Natural killer cell (primary cell): Measurements from ENCODE around the gene VPS18. TPM values are rescaled to one million over a fixed set of nuclear protein-coding genes. Genes with fewer than 3 reads are reported as not detected.

ENCODE experiments used
- ATAC-seq, 3 donors: fragments of 150-1000 bp in 2 of 3; fragments of 200-7000 bp in 1 of 3; cut with Tn5 transposase; 1 replicate in 1 of 3; 2 replicates in 2 of 3; pipeline ENCODE4 v1.10.0; 2021; ENCODE audit warnings: mild to moderate bottlenecking in 2 of 3, moderate library complexity in 2 of 3
- DNase-seq, 2 donors: peaks; one replicate each; pipeline versions ENCODE4 v3.0.0 to v3.0.0-alpha.2; 2013 to 2021; ENCODE audit warnings: mixed read lengths in 1 of 2
- H3K27ac ChIP-seq: one replicate; pipeline ENCODE4 v1.5.1; 2013; ENCODE audit warnings: mild to moderate bottlenecking, low read length
- H3K27me3 ChIP-seq: one replicate; pipeline ENCODE4 v1.6.1; 2013; ENCODE audit warnings: low read length; ENCODE audit not compliant: control insufficient read depth, insufficient read depth
- H3K36me3 ChIP-seq: one replicate; pipeline ENCODE4 v1.6.1; 2013; ENCODE audit warnings: low read length; ENCODE audit not compliant: control insufficient read depth, insufficient read depth
- H3K4me1 ChIP-seq: one replicate; pipeline ENCODE4 v1.6.1; 2013; ENCODE audit warnings: low read length; ENCODE audit not compliant: control insufficient read depth, insufficient read depth
- H3K4me3 ChIP-seq: one replicate; pipeline ENCODE4 v1.5.1; 2013; ENCODE audit warnings: low read length
- H3K9me3 ChIP-seq: one replicate; pipeline ENCODE4 v1.6.1; 2013; ENCODE audit warnings: low read length; ENCODE audit not compliant: control insufficient read depth, insufficient read depth
- H3K27ac Mint-ChIP-seq, 2 donors: one replicate each; pipeline ENCODE4 v1.8.0; 2022; ENCODE audit warnings: mild to moderate bottlenecking in 2 of 2, mixed read lengths in 2 of 2, moderate library complexity in 1 of 2
- H3K27me3 Mint-ChIP-seq, 2 donors: one replicate each; pipeline ENCODE4 v1.8.0; 2022; ENCODE audit warnings: low read depth in 2 of 2, mixed read lengths in 2 of 2
- H3K36me3 Mint-ChIP-seq: one replicate; pipeline ENCODE4 v1.8.0; 2022; ENCODE audit warnings: mixed read lengths
- H3K4me1 Mint-ChIP-seq, 2 donors: one replicate each; pipeline ENCODE4 v1.8.0; 2022; ENCODE audit warnings: mixed read lengths in 2 of 2
- H3K4me3 Mint-ChIP-seq: one replicate; pipeline ENCODE4 v1.8.0; 2022; ENCODE audit warnings: mild to moderate bottlenecking, moderate library complexity, mixed read lengths
- H3K9me3 Mint-ChIP-seq, 2 donors: one replicate each; pipeline ENCODE4 v1.8.0; 2022; ENCODE audit warnings: mixed read lengths in 2 of 2
- CTCF ChIP-seq: fragments of 200-600 bp; IDR thresholded peaks from one replicate; pipeline ENCODE4 v1.8.0; 2022; ENCODE audit warnings: antibody characterized with exemption
- WGBS: methylation state at CpG from one replicate; pipeline ENCODE4 v1.1.7; 2013; ENCODE audit warnings: missing lambda C conversion rate; ENCODE audit not compliant: insufficient coverage; 5-methylcytosine and 5-hydroxymethylcytosine counted together
- intact Hi-C: fragments of 100-400 bp; cut with micrococcal nuclease; formaldehyde crosslinking; loops from one replicate; pipeline ENCODE4 v1.14.2; 2022
- total RNA-seq, 4 donors: library from RNA; stranded (reverse); fragments of 120-200 nt in 1 of 4; gene quantifications; one replicate each; pipeline versions ENCODE4 v1.2.3 to v1.2.4, GENCODE V29; 2013 to 2022

The VPS18 gene
- total RNA-seq, 3 donors from 2014 or later (not counting 1 experiment from before 2014, with no cell fraction given): 30.8 to 35.6 (median 34.1) TPM

GRCh38 chr15:40904552-40905201, 10.4 kb downstream of the VPS18 start:
- no peak for DNase-seq
- Mint-ChIP-seq H3K4me3 (no peak overlapping the region), H3K27me3 (no peaks in the 10 kb centered on the region), H3K36me3 (no peaks in the 10 kb centered on the region), H3K4me1 (peaks cover 24 to 57% of the 10 kb centered on the region in 2 donors), H3K27ac (peak overlapping the region; percentile 27 to 67), H3K9me3 (no peaks in the 10 kb centered on the region)
- H3K4me1 ChIP-seq: peaks cover 42% of the 10 kb centered on the region
- H3K27me3 ChIP-seq: no peaks in the 10 kb centered on the region
- intact Hi-C loops: loop anchor here (1.0 kb wide), 1 partner anchor 118 kb away; no protein-coding TSS in a partner anchor
- ATAC-seq: no peak
- H3K4me3 ChIP-seq: no peak overlapping the region
- peak overlapping the region; percentile 16 for H3K27ac ChIP-seq
- WGBS: 93% methylated on average over 7 of the region's 7 CpGs
- no peak for TF ChIP-seq CTCF
- peaks cover 34% of the 10 kb centered on the region for H3K36me3 ChIP-seq
- H3K9me3 ChIP-seq: no peaks in the 10 kb centered on the region

- TF ChIP-seq CTCF: peak; percentile 83
- Histone ChIP-seq H3K4me1 (peaks cover 42% of the 10 kb centered on the region), H3K36me3 (peaks cover 20% of the 10 kb centered on the region), H3K27me3 (no peaks in the 10 kb centered on the region), H3K9me3 (no peaks in the 10 kb centered on the region), H3K4me3 (peak overlapping the region; percentile 52), H3K27ac (peak overlapping the region; percentile 84)
- no peaks in the 10 kb centered on the region for H3K27me3 Mint-ChIP-seq
- peaks cover 19 to 51% of the 10 kb centered on the region in 2 donors for H3K4me1 Mint-ChIP-seq
- DNase-seq: peak; percentile 68 to 83
- H3K36me3 Mint-ChIP-seq: no peaks in the 10 kb centered on the region
- peak overlapping the region in 1 of 2 donors; percentile 91 for H3K27ac Mint-ChIP-seq
- H3K4me3 Mint-ChIP-seq: peak overlapping the region; percentile 85
- intact Hi-C loops: loop anchor here (2.0 kb wide), 1 partner anchor 46 kb away; the partner anchor contains the start of gene CHAC1
- no peaks in the 10 kb centered on the region for H3K9me3 Mint-ChIP-seq
- peak; percentile 55 to 67 (median 62) for ATAC-seq
- WGBS: 11% methylated on average over 33 of the region's 36 CpGs
These were observed 12.1 kb downstream of the VPS18 start for GRCh38 chr15:40906091-40906990.

GRCh38 chr15:40906991-40907802, 12.9 kb downstream of the VPS18 start:
- H3K4me3 Mint-ChIP-seq: peak overlapping the region; percentile 85
- no peaks in the 10 kb centered on the region for H3K27me3 Mint-ChIP-seq
- H3K9me3 Mint-ChIP-seq: no peaks in the 10 kb centered on the region
- ATAC-seq: peak; percentile 26 to 45 (median 36)
- TF ChIP-seq CTCF: no peak
- Histone ChIP-seq H3K36me3 (peaks cover 20% of the 10 kb centered on the region), H3K9me3 (no peaks in the 10 kb centered on the region), H3K4me3 (peak overlapping the region; percentile 52), H3K4me1 (peaks cover 41% of the 10 kb centered on the region), H3K27me3 (no peaks in the 10 kb centered on the region), H3K27ac (peak overlapping the region; percentile 84)
- 11% methylated on average over 17 of the region's 22 CpGs for WGBS
- H3K4me1 Mint-ChIP-seq: peaks cover 19 to 51% of the 10 kb centered on the region in 2 donors
- no peaks in the 10 kb centered on the region for H3K36me3 Mint-ChIP-seq
- intact Hi-C loops: loop anchor here (2.0 kb wide), 1 partner anchor 46 kb away; the partner anchor contains the start of gene CHAC1
- DNase-seq: peak in 1 of 2 donors; percentile 76
- peak overlapping the region in 1 of 2 donors; percentile 91 for H3K27ac Mint-ChIP-seq
